Upper lobe of left lung (tissue), 6 donors: ENCODE results near the gene CUBN. TPM values are rescaled to one million over a fixed set of nuclear protein-coding genes. Genes with fewer than 3 reads are reported as not detected.

Experiments used
- ATAC-seq, 2 donors: fragments of 200-7000 bp; cut with Tn5 transposase; one replicate each; pipeline ENCODE4 v1.9.1; 2022; ENCODE audit warnings: mild to moderate bottlenecking in 2 of 2, moderate library complexity in 2 of 2; ENCODE audit not compliant: low FRiP score in 2 of 2
- DNase-seq, 2 donors: peaks; one replicate each; pipeline ENCODE4 v3.0.0-alpha.2; 2019 to 2020
- H3K27ac ChIP-seq, 4 donors: fragments of 200-600 bp; sonication (generic); one replicate each; pipeline ENCODE4 v1.5.1; 2016 to 2019
- H3K27me3 ChIP-seq, 4 donors: fragments of 200-600 bp; sonication (generic); one replicate each; pipeline ENCODE4 v1.5.1; 2017 to 2019
- H3K36me3 ChIP-seq, 4 donors: fragments of 200-600 bp; sonication (generic); one replicate each; pipeline ENCODE4 v1.5.1; 2016 to 2019
- H3K4me1 ChIP-seq, 4 donors: fragments of 200-600 bp; sonication (generic); one replicate each; pipeline ENCODE4 v1.5.1; 2018 to 2019
- H3K4me3 ChIP-seq, 4 donors: fragments of 200-600 bp; sonication (generic); one replicate each; pipeline ENCODE4 v1.5.1; 2017 to 2019; ENCODE audit warnings: mild to moderate bottlenecking in 2 of 4, moderate library complexity in 1 of 4
- H3K9me3 ChIP-seq, 4 donors: fragments of 200-600 bp; sonication (generic); one replicate each; pipeline ENCODE4 v1.5.1; 2018 to 2019
- EP300 ChIP-seq, 4 donors: sonication (generic); formaldehyde crosslinking; IDR thresholded peaks; one replicate each; pipeline ENCODE4 v1.5.1; 2017; ENCODE audit warnings: antibody characterized with exemption in 4 of 4, control low read depth in 2 of 4
- POLR2A ChIP-seq, 4 donors: fragments of 450-650 bp; IDR thresholded peaks; one replicate each; pipeline ENCODE4 v1.5.1; 2016 to 2017; ENCODE audit warnings: antibody characterized with exemption in 4 of 4, mild to moderate bottlenecking in 2 of 4
- POLR2AphosphoS5 ChIP-seq, 2 donors: sonication (generic); formaldehyde crosslinking; IDR thresholded peaks; one replicate each; pipeline ENCODE4 v1.5.1; 2017; ENCODE audit warnings: antibody characterized with exemption in 2 of 2
- WGBS, 2 donors: methylation state at CpG; one replicate each; pipeline ENCODE4 v1.1.5; 2017 to 2018; 5-methylcytosine and 5-hydroxymethylcytosine counted together
- total RNA-seq, 6 donors: library from RNA; depleted of rRNA in 4 of 6; stranded (reverse); fragments of >200 nt in 4 of 6; gene quantifications; one replicate each; pipeline versions ENCODE4 v1.1.0 to v1.2.1, GENCODE V29; 2016 to 2021
- TF ChIP-seq, protein P1 (sequence below), 6 experiments: fragments of 450-650 bp in 4 of 6; fragments of 200-600 bp in 2 of 6; sonication (generic) in 2 of 6; IDR thresholded peaks; one replicate each; pipeline ENCODE4 v1.5.1; 2016 to 2019; ENCODE audit warnings: antibody characterized with exemption in 6 of 6
- donor health status: DM: no; HTN: no; CAD: no; lungs with moderate emphysema.
- donor health status: DM: no; HTN: yes; CAD: no; lungs with severe emphysema.

CUBN gene
- total RNA-seq, 6 donors from 2014 or later = 1.0 to 9.4 (median 5.3) TPM

DNA sequence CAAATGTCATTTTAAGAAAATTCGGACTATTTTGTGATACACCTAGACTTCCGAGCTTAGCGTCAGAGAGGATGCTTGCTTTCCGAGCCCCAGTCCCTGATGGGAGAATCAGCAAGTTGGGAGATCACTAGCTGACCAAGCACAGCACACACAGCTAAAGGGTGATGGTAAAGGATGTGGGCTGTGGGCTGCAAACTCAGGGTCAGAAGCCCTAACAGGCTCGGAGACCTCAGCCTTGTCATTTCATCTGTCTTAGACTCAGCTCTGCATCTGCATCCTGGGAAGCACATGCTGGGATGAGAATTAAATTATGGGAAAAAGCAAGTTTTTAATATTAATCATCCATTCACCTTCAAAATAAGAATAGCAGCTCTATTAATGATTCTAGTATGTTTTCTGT lies 3.3 kb downstream of the CUBN start:
- Histone ChIP-seq H3K4me3 (no peak overlapping the region), H3K9me3 (no peaks in the 10 kb centered on the region)
- TF ChIP-seq EP300 (IDR thresholded peaks at IDR 0.05) = no peak
- TF ChIP-seq, protein P1, sequence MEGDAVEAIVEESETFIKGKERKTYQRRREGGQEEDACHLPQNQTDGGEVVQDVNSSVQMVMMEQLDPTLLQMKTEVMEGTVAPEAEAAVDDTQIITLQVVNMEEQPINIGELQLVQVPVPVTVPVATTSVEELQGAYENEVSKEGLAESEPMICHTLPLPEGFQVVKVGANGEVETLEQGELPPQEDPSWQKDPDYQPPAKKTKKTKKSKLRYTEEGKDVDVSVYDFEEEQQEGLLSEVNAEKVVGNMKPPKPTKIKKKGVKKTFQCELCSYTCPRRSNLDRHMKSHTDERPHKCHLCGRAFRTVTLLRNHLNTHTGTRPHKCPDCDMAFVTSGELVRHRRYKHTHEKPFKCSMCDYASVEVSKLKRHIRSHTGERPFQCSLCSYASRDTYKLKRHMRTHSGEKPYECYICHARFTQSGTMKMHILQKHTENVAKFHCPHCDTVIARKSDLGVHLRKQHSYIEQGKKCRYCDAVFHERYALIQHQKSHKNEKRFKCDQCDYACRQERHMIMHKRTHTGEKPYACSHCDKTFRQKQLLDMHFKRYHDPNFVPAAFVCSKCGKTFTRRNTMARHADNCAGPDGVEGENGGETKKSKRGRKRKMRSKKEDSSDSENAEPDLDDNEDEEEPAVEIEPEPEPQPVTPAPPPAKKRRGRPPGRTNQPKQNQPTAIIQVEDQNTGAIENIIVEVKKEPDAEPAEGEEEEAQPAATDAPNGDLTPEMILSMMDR (IDR thresholded peaks at IDR 0.05) = no peak
- no peak for TF ChIP-seq POLR2AphosphoS5 (IDR thresholded peaks at IDR 0.05)
- no peak for TF ChIP-seq POLR2A (IDR thresholded peaks at IDR 0.05)

DNA sequence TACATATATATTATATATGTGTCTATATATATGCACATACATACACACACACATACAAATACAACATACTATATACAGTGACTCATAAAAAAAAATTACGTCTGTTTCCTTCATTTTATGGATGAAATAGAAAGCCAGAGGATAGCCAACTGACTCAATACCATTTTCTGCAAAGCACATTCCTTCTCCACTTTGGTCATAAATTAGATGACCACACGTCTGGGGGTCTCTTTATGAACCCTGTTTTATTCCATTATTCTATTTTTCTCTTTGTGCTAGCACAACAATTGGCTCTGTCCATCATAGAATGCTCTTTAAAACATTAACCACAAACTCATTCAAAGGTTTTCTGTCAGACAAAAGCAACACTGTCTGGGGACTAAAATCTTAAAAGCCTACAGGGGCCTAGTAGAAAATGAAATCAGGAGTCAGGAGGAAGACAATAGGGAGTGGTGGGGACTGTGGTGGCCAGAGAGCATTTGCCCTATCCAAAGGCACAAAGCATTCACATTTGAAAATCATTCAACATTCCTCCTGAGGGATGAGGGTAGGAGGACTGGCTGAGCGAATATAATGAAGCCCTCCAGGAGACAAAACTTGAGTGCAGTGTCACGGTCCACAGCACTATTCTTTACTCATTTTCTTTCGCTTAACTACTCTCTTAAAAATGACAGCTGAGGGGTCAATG lies 4.3 kb downstream of the CUBN start:
- TF ChIP-seq, protein P1 (IDR thresholded peaks at IDR 0.05) = no peak
- TF ChIP-seq POLR2AphosphoS5 (IDR thresholded peaks at IDR 0.05) = no peak
- no peak for TF ChIP-seq EP300 (IDR thresholded peaks at IDR 0.05)
- no peak for TF ChIP-seq POLR2A (IDR thresholded peaks at IDR 0.05)
- no peak overlapping the region for H3K27ac ChIP-seq
- no peak for DNase-seq
- ATAC-seq = no peak
- WGBS, 2 donors = 78 to 80% methylated on average over 5 of the region's 5 CpGs
- H3K9me3 ChIP-seq = no peaks in the 10 kb centered on the region
- H3K4me1 ChIP-seq = no peaks in the 10 kb centered on the region
- H3K36me3 ChIP-seq = no peaks in the 10 kb centered on the region
- no peaks in the 10 kb centered on the region for H3K27me3 ChIP-seq
- H3K4me3 ChIP-seq = no peak overlapping the region

More for the DNA sequence above, 3.3 kb downstream of the CUBN start:
- Histone ChIP-seq H3K27ac (no peak overlapping the region), H3K36me3 (no peaks in the 10 kb centered on the region), H3K4me1 (no peaks in the 10 kb centered on the region), H3K27me3 (no peaks in the 10 kb centered on the region)
- WGBS, 2 donors = 94 to 95% methylated on average over 5 of the region's 5 CpGs
- DNase-seq (no peak), ATAC-seq (no peak)

DNA sequence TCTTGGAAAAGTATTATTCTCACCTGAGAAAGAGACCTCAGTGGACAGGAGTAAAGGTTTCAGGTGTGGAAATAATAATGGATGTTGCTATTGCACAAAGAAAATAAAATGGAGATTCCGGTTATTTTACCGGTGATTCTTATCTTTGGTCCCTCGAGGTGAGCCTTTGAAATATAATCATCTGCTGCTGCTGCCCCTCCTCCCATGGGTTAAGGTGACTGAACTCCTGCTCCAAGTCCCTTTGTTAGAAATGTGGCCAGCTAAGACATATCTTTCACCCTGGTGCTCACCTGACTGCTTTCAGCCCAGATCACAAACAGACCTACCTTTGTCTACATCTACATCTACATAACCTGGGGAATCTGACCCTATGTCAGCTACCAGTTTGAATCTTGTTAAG lies 5.7 kb downstream of the CUBN start:
- DNase-seq = no peak
- TF ChIP-seq POLR2A (IDR thresholded peaks at IDR 0.05) (no peak), EP300 (IDR thresholded peaks at IDR 0.05) (no peak), POLR2AphosphoS5 (IDR thresholded peaks at IDR 0.05) (no peak)
- TF ChIP-seq, protein P1 (IDR thresholded peaks at IDR 0.05) = no peak

DNA sequence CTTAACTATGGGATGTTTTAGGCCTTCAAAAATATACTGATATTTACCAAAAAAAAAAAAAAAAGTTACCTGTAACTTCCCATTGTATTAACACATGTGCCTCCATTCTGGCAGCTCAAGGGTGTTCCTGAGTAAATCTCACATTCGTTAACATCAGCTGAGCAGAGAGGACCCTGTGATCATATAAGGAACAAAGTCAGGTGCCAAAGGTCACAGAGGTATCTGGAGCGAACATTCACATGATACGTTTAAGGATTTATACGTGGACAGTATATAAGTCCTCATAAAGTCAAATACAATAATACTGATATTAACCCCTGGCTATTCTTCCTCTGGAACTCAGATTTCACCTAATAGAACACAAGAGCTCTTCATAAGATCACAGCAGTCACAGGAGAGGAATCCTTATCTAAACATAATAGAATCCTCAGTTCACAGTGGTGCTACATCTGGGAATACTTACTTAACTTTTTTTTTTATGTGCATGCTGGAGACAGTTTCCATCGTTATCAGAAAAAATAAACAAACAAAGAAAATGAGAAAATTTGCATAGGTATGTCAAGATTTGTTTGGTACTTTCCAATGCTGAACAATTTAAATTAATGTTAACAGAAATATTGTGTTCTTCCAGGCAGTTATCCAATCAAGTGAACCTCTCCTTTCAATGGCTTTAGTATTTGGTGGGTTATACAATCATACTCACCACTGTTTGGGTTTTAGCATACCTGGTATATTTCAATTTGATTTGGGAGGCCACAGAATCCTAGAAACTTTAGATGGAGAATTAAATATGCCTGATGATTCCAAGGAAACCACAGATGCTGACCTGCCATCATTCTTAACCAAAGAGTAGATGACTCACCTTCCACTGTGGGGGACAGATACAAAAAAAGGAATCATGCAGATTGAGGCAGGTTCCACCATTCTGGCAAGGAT lies 6.6 kb downstream of the CUBN start:
- H3K4me1 ChIP-seq = no peaks in the 10 kb centered on the region
- DNase-seq (no peak), ATAC-seq (no peak)
- 75 to 79% methylated on average over 5 of the region's 5 CpGs for WGBS, 2 donors
- TF ChIP-seq EP300 (IDR thresholded peaks at IDR 0.05) = no peak
- TF ChIP-seq, protein P1 (IDR thresholded peaks at IDR 0.05) = no peak
- no peak for TF ChIP-seq POLR2AphosphoS5 (IDR thresholded peaks at IDR 0.05)
- TF ChIP-seq POLR2A (IDR thresholded peaks at IDR 0.05) = no peak
- H3K9me3 ChIP-seq = no peaks in the 10 kb centered on the region
- no peaks in the 10 kb centered on the region for H3K36me3 ChIP-seq
- H3K4me3 ChIP-seq = no peak overlapping the region
- H3K27ac ChIP-seq = no peak overlapping the region
- no peaks in the 10 kb centered on the region for H3K27me3 ChIP-seq

More for the DNA sequence above, 5.7 kb downstream of the CUBN start:
- Histone ChIP-seq H3K4me3 (no peak overlapping the region), H3K9me3 (no peaks in the 10 kb centered on the region), H3K27ac (no peak overlapping the region), H3K36me3 (no peaks in the 10 kb centered on the region), H3K4me1 (no peaks in the 10 kb centered on the region), H3K27me3 (no peaks in the 10 kb centered on the region)
- ATAC-seq = no peak
- WGBS, 2 donors = 74 to 87% methylated on average over 3 of the region's 3 CpGs
